Thyroid gland (tissue), 4 donors: Measurements from ENCODE around the gene MYO1A. TPM values are rescaled to one million over a fixed set of nuclear protein-coding genes. Genes with fewer than 3 reads are reported as not detected.
"Not testable (repeated sequence)": the region's sequence is repeated elsewhere in the genome, so short reads cannot be mapped to it uniquely, and the experiment has no call there.

Experiments
- DNase-seq, 2 donors: peaks; one replicate each; pipeline ENCODE4 v3.0.0-alpha.2; 2019
- H3K27ac ChIP-seq, 3 donors: fragments of 200-600 bp; sonication (generic); 1 replicate in 2 of 3; 2 replicates in 1 of 3; pipeline ENCODE4 v1.5.1; 2016 to 2019; ENCODE audit warnings: mild to moderate bottlenecking in 1 of 3, moderate library complexity in 1 of 3
- H3K27me3 ChIP-seq: fragments of 200-600 bp; sonication (generic); one replicate; pipeline ENCODE4 v1.5.1; 2019
- H3K36me3 ChIP-seq, 2 donors: fragments of 200-600 bp; sonication (generic); one replicate each; pipeline ENCODE4 v1.5.1; 2016 to 2019
- H3K4me1 ChIP-seq, 2 donors: fragments of 200-600 bp; sonication (generic); one replicate each; pipeline ENCODE4 v1.5.1; 2017 to 2019
- H3K4me3 ChIP-seq, 3 donors: fragments of 200-600 bp; sonication (generic); replicated peaks in 1 of 3; 1 replicate in 2 of 3; 2 replicates in 1 of 3; pipeline ENCODE4 v1.5.1; 2016; ENCODE audit warnings: mild to moderate bottlenecking in 1 of 3
- H3K9me3 ChIP-seq: fragments of 200-600 bp; sonication (generic); one replicate; pipeline ENCODE4 v1.5.1; 2017
- POLR2A ChIP-seq, 2 donors: fragments of 450-650 bp; IDR thresholded peaks; one replicate each; pipeline ENCODE4 v1.6.1; 2017; ENCODE audit warnings: antibody characterized with exemption in 2 of 2, mild to moderate bottlenecking in 2 of 2, moderate library complexity in 1 of 2
- WGBS, 2 donors: methylation state at CpG; one replicate each; pipeline ENCODE4 v1.1.5; 2017; 5-methylcytosine and 5-hydroxymethylcytosine counted together
- intact Hi-C: fragments of 100-400 bp; cut with DNase I; formaldehyde crosslinking; loops from one replicate; pipeline ENCODE4 v1.15.1; 2023
- total RNA-seq, 4 donors: library from RNA; depleted of rRNA; stranded (reverse); fragments of >200 nt; gene quantifications; one replicate each; pipeline ENCODE4 v1.2.3, GENCODE V29; 2016
- TF ChIP-seq, protein P1 (sequence below), 6 experiments: fragments of 200-600 bp in 3 of 6; fragments of 450-650 bp in 3 of 6; sonication (generic) in 3 of 6; IDR thresholded peaks; one replicate each; pipeline ENCODE4 v1.5.1; 2016 to 2019; ENCODE audit warnings: antibody characterized with exemption in 6 of 6, mild to moderate bottlenecking in 2 of 6, inconsistent platforms in 1 of 6, moderate library complexity in 1 of 6

Gene MYO1A
- total RNA-seq, 4 donors from 2014 or later = not detected

DNA sequence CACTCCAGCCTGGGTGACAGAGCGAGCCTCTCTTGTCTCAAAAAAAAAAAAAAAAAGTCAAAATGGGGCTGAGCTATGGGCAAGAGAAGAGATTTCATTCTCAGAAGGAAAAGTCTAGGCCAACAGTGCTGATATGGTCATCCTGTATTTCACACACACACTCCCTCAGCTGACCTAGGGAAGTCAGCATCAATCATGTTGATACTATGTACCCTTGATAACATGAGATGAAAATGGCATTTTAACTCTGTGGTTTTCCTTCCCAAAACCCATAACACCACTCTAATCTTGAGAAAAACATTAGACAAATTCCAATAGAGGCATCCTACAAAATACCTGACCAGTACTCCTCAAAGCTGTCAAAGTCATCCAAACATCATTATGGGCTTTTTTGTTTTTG, 30.9 kb upstream of the MYO1A start:
- no peak overlapping the region for H3K27ac ChIP-seq
- peaks cover 11 to 15% of the 10 kb centered on the region in 2 donors for H3K4me1 ChIP-seq
- H3K27me3 ChIP-seq = no peaks in the 10 kb centered on the region
- H3K4me3 ChIP-seq = no peak overlapping the region
- no peak for TF ChIP-seq POLR2A (IDR thresholded peaks at IDR 0.05)
- TF ChIP-seq, protein P1, sequence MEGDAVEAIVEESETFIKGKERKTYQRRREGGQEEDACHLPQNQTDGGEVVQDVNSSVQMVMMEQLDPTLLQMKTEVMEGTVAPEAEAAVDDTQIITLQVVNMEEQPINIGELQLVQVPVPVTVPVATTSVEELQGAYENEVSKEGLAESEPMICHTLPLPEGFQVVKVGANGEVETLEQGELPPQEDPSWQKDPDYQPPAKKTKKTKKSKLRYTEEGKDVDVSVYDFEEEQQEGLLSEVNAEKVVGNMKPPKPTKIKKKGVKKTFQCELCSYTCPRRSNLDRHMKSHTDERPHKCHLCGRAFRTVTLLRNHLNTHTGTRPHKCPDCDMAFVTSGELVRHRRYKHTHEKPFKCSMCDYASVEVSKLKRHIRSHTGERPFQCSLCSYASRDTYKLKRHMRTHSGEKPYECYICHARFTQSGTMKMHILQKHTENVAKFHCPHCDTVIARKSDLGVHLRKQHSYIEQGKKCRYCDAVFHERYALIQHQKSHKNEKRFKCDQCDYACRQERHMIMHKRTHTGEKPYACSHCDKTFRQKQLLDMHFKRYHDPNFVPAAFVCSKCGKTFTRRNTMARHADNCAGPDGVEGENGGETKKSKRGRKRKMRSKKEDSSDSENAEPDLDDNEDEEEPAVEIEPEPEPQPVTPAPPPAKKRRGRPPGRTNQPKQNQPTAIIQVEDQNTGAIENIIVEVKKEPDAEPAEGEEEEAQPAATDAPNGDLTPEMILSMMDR (IDR thresholded peaks at IDR 0.05) = no peak
- H3K36me3 ChIP-seq = no peaks in the 10 kb centered on the region
- WGBS, 2 donors = 97% methylated on average over 1 of the region's 1 CpG
- no peak for DNase-seq
- H3K9me3 ChIP-seq = no peaks in the 10 kb centered on the region
- intact Hi-C loops = no loop called here

DNA sequence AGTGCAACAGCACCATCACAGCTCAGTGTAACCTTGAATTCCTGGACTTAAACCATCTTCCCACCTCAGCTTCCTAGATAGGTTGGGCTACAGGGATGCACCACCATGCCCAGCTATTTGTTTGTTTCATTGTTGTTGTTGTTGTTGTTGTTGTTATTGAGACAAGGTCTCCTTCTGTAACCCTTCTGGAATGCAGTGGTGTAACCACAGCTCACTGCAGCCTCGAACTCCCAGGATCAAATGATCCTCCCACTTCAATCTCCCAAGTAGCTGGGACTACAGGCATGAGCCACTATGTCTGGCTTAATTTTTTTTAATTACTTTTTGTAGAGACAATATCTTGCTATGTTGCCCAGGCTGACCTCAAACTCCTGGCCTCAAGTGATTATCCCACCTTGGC, 29.9 kb upstream of the MYO1A start:
- Histone ChIP-seq H3K4me3 (no peak overlapping the region), H3K27me3 (no peaks in the 10 kb centered on the region), H3K9me3 (no peaks in the 10 kb centered on the region), H3K36me3 (no peaks in the 10 kb centered on the region), H3K27ac (peak overlapping the region in 1 of 3 donors; percentile 87), H3K4me1 (peaks cover 10 to 11% of the 10 kb centered on the region in 2 donors)
- intact Hi-C loops = loop anchor here (5.0 kb wide), 1 partner anchor 102 kb away; no protein-coding TSS in a partner anchor
- DNase-seq = no peak
- TF ChIP-seq, protein P1 (IDR thresholded peaks at IDR 0.05) = no peak
- TF ChIP-seq POLR2A (IDR thresholded peaks at IDR 0.05) = no peak
- WGBS, 2 donors = 68 to 77% methylated on average over 1 of the region's 1 CpG

DNA sequence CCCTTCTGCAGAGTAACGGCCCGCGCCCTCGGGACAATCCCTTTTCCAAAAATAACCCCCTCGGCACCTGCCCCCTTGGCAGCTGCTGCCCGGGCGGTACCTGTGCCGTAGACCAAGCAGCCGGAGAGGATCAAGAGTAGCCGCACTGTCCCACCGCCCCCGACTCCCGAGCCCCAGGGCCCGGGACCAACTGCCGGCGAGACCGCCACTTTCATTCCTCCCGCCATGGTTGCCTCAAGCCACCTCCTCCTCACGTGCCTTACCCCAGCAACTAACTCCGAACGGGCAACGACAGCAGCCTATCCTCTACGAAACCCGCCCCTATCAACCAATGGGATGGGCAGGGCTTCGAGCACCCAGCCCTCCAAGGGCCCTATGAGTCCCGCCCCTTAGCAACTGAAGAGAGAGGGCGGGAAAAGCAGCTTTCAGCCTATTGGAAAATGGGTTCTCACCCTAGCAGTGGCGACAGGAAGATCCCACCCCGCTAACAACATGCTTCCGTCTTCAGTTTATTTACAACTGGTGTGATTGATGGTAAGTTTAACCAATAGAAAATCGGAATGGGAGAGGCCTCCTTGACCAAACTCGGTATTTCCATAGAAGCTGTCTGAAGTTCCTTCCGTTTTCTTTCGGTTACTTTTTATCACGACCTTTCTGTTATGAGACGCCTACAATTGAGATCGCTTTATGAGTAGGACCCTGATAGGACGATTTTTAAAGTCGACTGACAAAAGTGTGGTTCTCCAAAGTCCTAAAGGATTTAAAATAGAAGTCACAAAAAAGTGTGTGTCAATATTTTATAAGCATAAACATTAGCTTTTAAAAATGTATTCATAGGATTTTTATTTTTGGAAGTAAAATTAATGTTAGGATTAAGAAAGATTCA, 28.8 kb upstream of the MYO1A start, which contains the start of gene NEMP1:
TSS of gene NEMP1 (minus strand) at position 273 of the 886 bp plus-strand sequence. CDS start at position 227, 46 bp downstream.
- Histone ChIP-seq H3K4me3 (peak within 1 kb of the TSS; percentile 30 to 73 (median 47)), H3K9me3 (no peaks in the 10 kb centered on the region), H3K4me1 (peaks cover 10 to 11% of the 10 kb centered on the region in 2 donors), H3K27me3 (no peaks in the 10 kb centered on the region), H3K36me3 (no peaks in the 10 kb centered on the region), H3K27ac (peak within 1 kb of the TSS; percentile 85 to 91 (median 87))
- intact Hi-C loops = loop anchor here (5.0 kb wide), 1 partner anchor 104 kb away; no protein-coding TSS in a partner anchor
- peak; percentile 98 to 99 for DNase-seq
- TF ChIP-seq POLR2A (IDR thresholded peaks at IDR 0.05) = peak in 1 of 2 donors; percentile 67
- TF ChIP-seq, protein P1 (IDR thresholded peaks at IDR 0.05) = no peak
- 0 to 1% methylated on average over 36 to 39 of the region's 39 CpGs for WGBS, 2 donors

DNA sequence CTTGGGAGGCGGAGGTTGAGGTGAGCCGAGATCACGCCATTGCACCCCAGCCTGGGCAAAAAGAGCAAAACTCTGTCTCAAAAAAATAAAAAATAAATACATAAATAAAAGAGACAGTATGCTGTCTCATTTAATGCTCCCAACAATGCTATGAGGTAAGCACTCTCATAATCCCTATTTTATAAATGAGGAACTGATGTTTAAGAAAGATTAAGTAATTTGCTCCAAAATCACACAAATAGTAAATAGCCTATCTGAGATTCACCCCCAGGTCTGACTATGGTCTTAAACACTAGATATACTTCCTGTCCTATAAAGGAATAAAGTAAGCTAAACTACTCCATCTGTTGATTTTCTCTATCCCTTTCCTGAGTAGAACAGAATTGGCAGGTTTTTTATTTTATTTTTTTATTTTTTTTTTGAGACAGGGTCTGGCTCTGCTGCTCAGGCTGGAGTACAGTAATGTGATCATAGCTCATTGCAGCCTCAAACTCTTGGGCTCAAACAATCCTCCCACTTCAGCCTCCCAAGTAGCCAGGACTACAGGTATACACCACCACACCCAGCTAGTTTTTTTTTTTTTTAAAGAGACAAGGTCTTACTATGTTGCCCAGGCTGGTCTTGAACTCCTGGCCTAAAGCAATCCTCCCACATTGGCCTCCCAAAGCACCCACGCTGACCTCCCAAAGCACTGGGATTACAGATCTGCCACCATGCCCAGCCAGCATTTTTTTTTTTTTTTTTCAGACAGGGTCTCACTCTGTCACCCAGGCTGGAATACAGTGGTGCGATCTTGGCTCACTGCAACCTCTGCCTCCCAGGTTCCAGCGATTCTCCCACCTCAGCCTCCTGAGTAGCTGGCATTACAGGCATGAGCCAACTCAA, 23.9 kb upstream of the MYO1A start:
- H3K4me3 ChIP-seq, H3K27ac ChIP-seq: not testable (repeated sequence)

DNA sequence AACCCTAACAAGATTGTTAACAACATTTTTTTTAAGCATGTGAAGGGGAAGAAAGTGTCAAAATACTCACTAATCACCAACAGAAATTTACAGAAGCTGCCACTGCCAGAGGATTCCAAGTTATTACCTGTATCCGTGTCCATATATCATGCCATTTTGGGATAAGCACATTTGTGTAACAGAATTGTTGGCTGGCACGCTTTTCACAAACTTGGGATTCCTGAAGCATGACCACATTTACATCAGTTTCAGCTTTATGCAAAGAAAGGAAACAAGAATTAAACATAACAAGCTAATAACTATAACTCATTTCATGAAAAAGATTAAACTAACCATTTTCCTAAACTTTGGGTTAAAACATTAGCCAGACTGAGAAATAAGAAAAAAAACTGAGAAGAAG, 22.7 kb upstream of the MYO1A start:
- Histone ChIP-seq H3K27me3 (no peaks in the 10 kb centered on the region), H3K9me3 (no peaks in the 10 kb centered on the region), H3K4me3 (no peak overlapping the region), H3K4me1 (peaks cover 3 to 7% of the 10 kb centered on the region in 2 donors), H3K27ac (no peak overlapping the region), H3K36me3 (peaks cover 3 to 6% of the 10 kb centered on the region in 2 donors)
- 89% methylated on average over 2 of the region's 2 CpGs for WGBS, 2 donors
- intact Hi-C loops = no loop called here
- no peak for DNase-seq
- TF ChIP-seq, protein P1 (IDR thresholded peaks at IDR 0.05) = no peak
- no peak for TF ChIP-seq POLR2A (IDR thresholded peaks at IDR 0.05)

More for the DNA sequence above, 23.9 kb upstream of the MYO1A start:
- H3K9me3 ChIP-seq, DNase-seq, H3K27me3 ChIP-seq, H3K36me3 ChIP-seq, intact Hi-C loops: not testable (repeated sequence)
- WGBS, 2 donors = 98 to 99% methylated on average over 6 of the region's 6 CpGs
- H3K4me1 ChIP-seq = peaks cover 10 to 11% of the 10 kb centered on the region in 2 donors
